Gastrocnemius medialis (tissue), 4 donors: Measurements from ENCODE around the gene NRDC. TPM values are rescaled to one million over a fixed set of nuclear protein-coding genes. Genes with fewer than 3 reads are reported as not detected.

ENCODE experiments used
- ATAC-seq, 2 donors: fragments of 150-250 bp; one replicate each; pipeline ENCODE4 v1.9.1; 2016
- DNase-seq, 2 donors: peaks; one replicate each; pipeline ENCODE4 v3.0.0-alpha.2; 2019
- H3K27ac ChIP-seq, 4 donors: fragments of 200-600 bp; sonication (generic); 1 replicate in 1 of 4; 2 replicates in 3 of 4; pipeline ENCODE4 v1.5.1; 2016 to 2018; ENCODE audit warnings: mild to moderate bottlenecking in 2 of 4, moderate library complexity in 1 of 4
- H3K27me3 ChIP-seq, 3 donors: fragments of 200-600 bp; sonication (generic) in 2 of 3; 1 replicate in 1 of 3; 2 replicates in 2 of 3; pipeline versions ENCODE4 v1.5.1 to v1.6.0; 2016 to 2019; ENCODE audit warnings: mild to moderate bottlenecking in 1 of 3, moderate library complexity in 1 of 3
- H3K36me3 ChIP-seq, 2 donors: fragments of 200-600 bp; sonication (generic) in 1 of 2; one replicate each; pipeline ENCODE4 v1.5.1; 2017 to 2018
- H3K4me1 ChIP-seq, 2 donors: fragments of 200-600 bp; sonication (generic) in 1 of 2; one replicate each; pipeline ENCODE4 v1.5.1; 2016 to 2017; ENCODE audit warnings: mild to moderate bottlenecking in 2 of 2
- H3K4me3 ChIP-seq, 4 donors: fragments of 200-600 bp; sonication (generic) in 3 of 4; 1 replicate in 1 of 4; 2 replicates in 3 of 4; pipeline ENCODE4 v1.5.1; 2016 to 2019; ENCODE audit warnings: mild to moderate bottlenecking in 2 of 4
- H3K9me3 ChIP-seq, 3 donors: fragments of 200-600 bp; sonication (generic) in 2 of 3; 1 replicate in 1 of 3; 2 replicates in 2 of 3; pipeline ENCODE4 v1.5.1; 2016 to 2019
- POLR2A ChIP-seq, 2 donors: fragments of 450-650 bp; IDR thresholded peaks; one replicate each; pipeline ENCODE4 v1.6.1; 2017; ENCODE audit warnings: antibody characterized with exemption in 2 of 2, mild to moderate bottlenecking in 2 of 2, moderate library complexity in 2 of 2
- in situ Hi-C, 4 donors: fragments of 200-750 bp; cut with MboI; loops; one replicate each; pipeline versions ENCODE4 v1.15.0 to v1.8.0; 2017; ENCODE audit warnings: low sequenced_read_pairs in 4 of 4
- intact Hi-C: fragments of 100-400 bp; cut with DNase I; formaldehyde crosslinking; loops from one replicate; pipeline ENCODE4 v1.15.1; 2023; ENCODE audit warnings: low total_unique reads
- total RNA-seq, 4 donors: library from RNA; depleted of rRNA; stranded (reverse); fragments of >200 nt; gene quantifications; one replicate each; pipeline versions ENCODE4 v1.1.0 to v1.2.3, GENCODE V29; 2016
- TF ChIP-seq, protein P1 (sequence below), 5 experiments: fragments of 450-650 bp in 3 of 5; fragments of 200-600 bp in 2 of 5; sonication (generic) in 2 of 5; IDR thresholded peaks in 4 of 5; conservative IDR thresholded peaks in 1 of 5; 1 replicate in 4 of 5; 2 replicates in 1 of 5; pipeline ENCODE4 v1.5.1; 2016 to 2019; ENCODE audit warnings: antibody characterized with exemption in 5 of 5, mild to moderate bottlenecking in 3 of 5, moderate library complexity in 3 of 5

Gene NRDC
- total RNA-seq, 4 donors from 2014 or later, result 180 to 270 (median 239) TPM

DNA sequence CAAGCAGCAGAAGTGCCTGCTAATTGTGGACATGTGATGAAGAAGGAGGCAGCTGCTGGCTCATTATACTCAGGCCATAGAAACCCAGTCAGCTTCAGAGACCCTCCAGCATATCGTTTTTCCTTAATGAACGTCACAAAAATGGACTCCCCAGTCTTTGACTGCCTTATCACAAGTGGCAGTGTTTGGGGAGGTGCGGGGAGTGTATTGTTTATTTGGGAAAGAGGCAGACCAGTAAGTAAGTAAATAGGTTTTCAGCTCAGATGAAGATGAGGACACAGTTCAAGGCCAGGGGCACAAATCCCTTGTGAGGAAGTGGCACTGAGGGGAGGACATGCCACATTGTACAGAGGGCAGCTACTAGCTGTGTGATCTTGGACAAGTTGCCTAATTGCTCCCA is 43.5 kb upstream of the NRDC start:
- intact Hi-C loops (no loop called here), in situ Hi-C loops (no loop called here)
- Histone ChIP-seq H3K27me3 (peaks cover 0 to 11% (median 7%) of the 10 kb centered on the region in 3 donors), H3K9me3 (no peaks in the 10 kb centered on the region), H3K27ac (no peak overlapping the region), H3K4me3 (no peak overlapping the region), H3K36me3 (no peaks in the 10 kb centered on the region), H3K4me1 (no peaks in the 10 kb centered on the region)
- TF ChIP-seq, protein P1, sequence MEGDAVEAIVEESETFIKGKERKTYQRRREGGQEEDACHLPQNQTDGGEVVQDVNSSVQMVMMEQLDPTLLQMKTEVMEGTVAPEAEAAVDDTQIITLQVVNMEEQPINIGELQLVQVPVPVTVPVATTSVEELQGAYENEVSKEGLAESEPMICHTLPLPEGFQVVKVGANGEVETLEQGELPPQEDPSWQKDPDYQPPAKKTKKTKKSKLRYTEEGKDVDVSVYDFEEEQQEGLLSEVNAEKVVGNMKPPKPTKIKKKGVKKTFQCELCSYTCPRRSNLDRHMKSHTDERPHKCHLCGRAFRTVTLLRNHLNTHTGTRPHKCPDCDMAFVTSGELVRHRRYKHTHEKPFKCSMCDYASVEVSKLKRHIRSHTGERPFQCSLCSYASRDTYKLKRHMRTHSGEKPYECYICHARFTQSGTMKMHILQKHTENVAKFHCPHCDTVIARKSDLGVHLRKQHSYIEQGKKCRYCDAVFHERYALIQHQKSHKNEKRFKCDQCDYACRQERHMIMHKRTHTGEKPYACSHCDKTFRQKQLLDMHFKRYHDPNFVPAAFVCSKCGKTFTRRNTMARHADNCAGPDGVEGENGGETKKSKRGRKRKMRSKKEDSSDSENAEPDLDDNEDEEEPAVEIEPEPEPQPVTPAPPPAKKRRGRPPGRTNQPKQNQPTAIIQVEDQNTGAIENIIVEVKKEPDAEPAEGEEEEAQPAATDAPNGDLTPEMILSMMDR (IDR thresholded peaks at IDR 0.05 in 4 of 5, conservative IDR thresholded peaks at IDR 0.05 in 1 of 5), result no peak
- no peak for TF ChIP-seq POLR2A (IDR thresholded peaks at IDR 0.05)
- ATAC-seq (no peak), DNase-seq (no peak)

DNA sequence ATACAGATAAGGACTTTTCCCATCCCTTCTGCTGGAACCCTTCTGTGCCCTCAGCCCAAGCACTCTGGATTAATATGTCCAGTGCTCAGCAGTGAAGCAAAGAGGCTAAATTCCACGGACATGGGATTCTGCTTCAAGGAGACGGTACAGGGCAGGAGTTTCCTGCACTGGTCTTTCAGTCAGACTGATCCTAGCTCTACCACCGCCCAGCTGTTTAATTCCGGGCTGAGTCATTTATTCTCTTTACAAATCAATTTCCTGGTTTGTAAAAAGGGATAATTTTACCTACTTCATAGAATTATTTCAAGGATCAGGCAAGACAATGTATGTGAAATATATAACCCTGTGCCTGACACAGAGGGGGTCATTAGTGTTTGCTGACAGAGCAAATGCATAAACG is 41.6 kb upstream of the NRDC start:
- no peaks in the 10 kb centered on the region for H3K4me1 ChIP-seq
- no peak overlapping the region for H3K27ac ChIP-seq
- H3K36me3 ChIP-seq, result no peaks in the 10 kb centered on the region
- in situ Hi-C loops (no loop called here), intact Hi-C loops (no loop called here)
- H3K27me3 ChIP-seq, result peaks cover 0 to 18% (median 12%) of the 10 kb centered on the region in 3 donors
- H3K9me3 ChIP-seq, result no peaks in the 10 kb centered on the region
- TF ChIP-seq, protein P1 (IDR thresholded peaks at IDR 0.05 in 4 of 5, conservative IDR thresholded peaks at IDR 0.05 in 1 of 5), result no peak
- TF ChIP-seq POLR2A (IDR thresholded peaks at IDR 0.05), result no peak
- no peak overlapping the region for H3K4me3 ChIP-seq
- ATAC-seq, result no peak
- no peak for DNase-seq

- H3K36me3 ChIP-seq, result no peaks in the 10 kb centered on the region
- TF ChIP-seq POLR2A (IDR thresholded peaks at IDR 0.05), result no peak
- TF ChIP-seq, protein P1 (IDR thresholded peaks at IDR 0.05 in 4 of 5, conservative IDR thresholded peaks at IDR 0.05 in 1 of 5), result no peak
- H3K4me3 ChIP-seq, result no peak overlapping the region
- in situ Hi-C loops, result no loop called here
- ATAC-seq (no peak), DNase-seq (no peak)
- no peaks in the 10 kb centered on the region for H3K9me3 ChIP-seq
- H3K27ac ChIP-seq, result no peak overlapping the region
- intact Hi-C loops, result no loop called here
- peaks cover 0 to 18% (median 12%) of the 10 kb centered on the region in 3 donors for H3K27me3 ChIP-seq
- H3K4me1 ChIP-seq, result no peaks in the 10 kb centered on the region
Measured at GRCh38 chr1:51919684-51920083, 41.2 kb upstream of the NRDC start.

DNA sequence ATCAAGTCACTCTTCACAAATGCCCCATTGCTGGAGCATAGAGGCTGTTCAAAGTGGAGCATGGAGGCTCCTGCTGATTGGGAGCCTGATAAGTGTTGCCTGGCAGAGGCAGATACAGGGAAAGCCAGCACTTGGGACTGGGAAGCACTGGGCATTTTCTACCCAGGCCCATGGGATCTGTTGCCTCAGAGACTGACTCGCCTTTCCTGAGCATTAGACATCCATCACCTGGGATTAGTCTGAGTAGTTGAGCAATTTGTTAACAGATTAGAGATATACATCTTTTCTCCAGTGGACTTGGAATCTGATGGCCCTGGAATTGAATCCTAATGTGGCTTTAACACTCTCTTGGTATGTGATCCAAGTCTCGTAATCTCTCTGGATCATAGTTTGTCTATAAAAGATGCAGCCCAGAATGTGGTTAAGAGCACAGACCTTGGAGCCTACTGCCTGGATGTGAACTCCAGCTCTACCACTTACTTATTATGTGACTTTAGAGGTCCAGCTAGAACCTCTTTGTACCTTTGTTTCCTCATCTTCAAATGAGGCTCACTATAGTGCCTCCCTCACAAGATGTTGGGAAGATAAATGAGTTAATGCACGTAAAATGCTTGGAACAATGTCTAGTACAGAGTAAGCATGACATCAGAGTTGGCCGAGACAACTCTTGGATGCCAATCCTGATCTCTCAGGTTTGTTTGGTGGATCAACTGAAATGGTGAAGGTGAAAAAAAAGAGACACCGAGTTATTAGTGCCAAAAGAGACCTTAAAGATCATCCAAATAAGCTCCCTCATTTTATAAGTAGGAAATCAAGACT is 38.3 kb upstream of the NRDC start:
- H3K4me1 ChIP-seq, result no peaks in the 10 kb centered on the region
- no peak overlapping the region for H3K4me3 ChIP-seq
- intact Hi-C loops (no loop called here), in situ Hi-C loops (no loop called here)
- ATAC-seq, result no peak
- no peaks in the 10 kb centered on the region for H3K9me3 ChIP-seq
- H3K27ac ChIP-seq, result no peak overlapping the region
- no peaks in the 10 kb centered on the region for H3K36me3 ChIP-seq
- TF ChIP-seq POLR2A (IDR thresholded peaks at IDR 0.05), result no peak
- TF ChIP-seq, protein P1 (IDR thresholded peaks at IDR 0.05 in 4 of 5, conservative IDR thresholded peaks at IDR 0.05 in 1 of 5), result no peak
- H3K27me3 ChIP-seq, result peaks cover 0 to 29% (median 16%) of the 10 kb centered on the region in 3 donors
- no peak for DNase-seq
